SW 1271 (cell line): Measurements from ENCODE around the gene CFD.
A peak's percentile ranks its signal among the peaks of the same experiment; 100 is the strongest.
"Not testable (repeated sequence)": the region's sequence is repeated elsewhere in the genome, so short reads cannot be mapped to it uniquely, and the experiment has no call there.

Source experiments
- DNase-seq, 2 experiments: peaks; one replicate each; lab custom pipeline; 2025; lab: John Stamatoyannopoulos, UW

CFD gene

DNA sequence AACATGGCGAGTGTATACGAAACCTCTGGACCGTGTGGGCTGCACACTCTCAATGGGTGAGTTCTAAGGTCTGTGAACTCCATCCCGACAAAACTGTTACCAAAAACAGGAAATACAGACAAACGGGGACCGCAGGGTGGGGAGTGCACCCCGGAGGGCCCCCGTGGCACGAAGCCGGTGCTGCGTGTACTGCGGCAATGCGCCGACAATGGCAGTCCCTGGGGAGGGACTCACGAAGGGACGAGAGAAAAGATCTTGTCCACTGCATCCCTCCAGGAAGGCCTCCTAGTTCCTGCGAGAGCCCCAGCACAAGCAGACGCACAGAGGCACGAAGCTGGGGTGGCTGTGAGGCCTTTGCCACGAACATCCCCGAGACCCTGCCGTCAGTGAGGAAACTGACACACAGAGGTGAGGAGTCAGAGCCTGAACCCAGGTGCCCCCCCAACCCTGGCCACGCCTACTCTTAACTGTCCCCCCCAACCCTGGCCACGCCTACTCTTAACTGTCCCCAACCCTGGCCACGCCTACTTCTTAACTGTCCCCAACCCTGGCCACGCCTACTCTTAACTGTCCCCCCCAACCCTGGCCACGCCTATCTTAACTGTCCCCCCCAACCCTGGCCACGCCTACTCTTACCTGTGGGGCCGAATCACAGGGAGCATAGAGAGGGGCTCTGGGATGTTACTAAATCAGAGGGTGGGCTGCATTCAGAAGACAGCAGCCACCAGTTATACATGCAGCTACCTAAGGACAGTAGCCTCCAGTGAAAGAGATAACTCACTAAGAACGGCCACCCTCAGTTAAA, 29.3 kb downstream of the CFD start:
- DNase-seq, result no peak

DNA sequence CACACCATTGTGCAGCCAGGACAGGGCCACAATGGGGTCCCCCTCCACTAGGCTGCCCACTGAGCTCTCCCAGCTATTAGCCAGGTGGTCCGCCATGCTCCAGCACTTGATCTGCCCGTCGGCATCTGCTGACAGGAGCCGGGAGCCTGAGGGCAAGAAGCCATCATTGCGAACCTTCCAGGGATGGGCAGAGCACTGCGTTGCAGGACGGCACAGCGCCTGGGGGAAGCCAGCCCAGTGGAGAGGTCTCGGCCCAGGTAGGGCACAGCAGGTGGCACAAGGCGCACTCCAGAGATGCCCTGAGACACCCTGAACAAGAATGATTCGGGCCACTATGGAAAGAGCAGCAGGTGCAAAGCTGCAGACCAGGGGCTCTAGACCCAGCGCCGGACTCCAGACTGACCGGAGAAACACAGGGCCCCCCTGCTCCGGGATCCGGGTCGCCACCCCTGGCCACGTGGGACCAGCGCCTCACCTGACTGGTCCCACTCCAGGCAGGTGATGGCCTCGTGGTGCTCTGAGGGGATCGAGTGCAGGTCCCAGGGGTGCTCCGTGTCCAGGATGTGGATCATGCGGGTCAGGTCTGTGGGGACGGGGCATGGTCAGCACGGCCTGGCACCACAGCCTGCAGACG, 30.3 kb downstream of the CFD start:
- DNase-seq, result no peak

DNA sequence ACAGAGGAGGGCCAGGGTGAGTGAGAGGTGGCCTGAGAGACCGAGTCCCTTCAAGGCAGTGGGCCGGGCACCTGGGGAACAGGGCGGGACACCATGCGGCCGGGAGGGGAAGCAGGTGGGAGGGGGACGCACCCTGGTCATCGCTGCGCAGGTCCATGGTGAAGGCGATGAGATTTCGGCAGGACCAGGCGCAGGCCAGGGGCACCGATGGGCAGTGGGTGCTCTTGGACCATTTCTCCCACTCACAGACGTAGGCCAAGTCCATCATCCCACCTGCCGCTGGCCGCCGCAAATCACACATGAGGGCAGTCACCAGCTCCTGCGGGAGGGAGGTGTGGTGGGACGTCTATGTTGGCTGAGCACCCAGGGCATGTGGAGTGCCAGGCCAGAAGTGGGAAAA, 31.4 kb downstream of the CFD start:
- no peak for DNase-seq

DNA sequence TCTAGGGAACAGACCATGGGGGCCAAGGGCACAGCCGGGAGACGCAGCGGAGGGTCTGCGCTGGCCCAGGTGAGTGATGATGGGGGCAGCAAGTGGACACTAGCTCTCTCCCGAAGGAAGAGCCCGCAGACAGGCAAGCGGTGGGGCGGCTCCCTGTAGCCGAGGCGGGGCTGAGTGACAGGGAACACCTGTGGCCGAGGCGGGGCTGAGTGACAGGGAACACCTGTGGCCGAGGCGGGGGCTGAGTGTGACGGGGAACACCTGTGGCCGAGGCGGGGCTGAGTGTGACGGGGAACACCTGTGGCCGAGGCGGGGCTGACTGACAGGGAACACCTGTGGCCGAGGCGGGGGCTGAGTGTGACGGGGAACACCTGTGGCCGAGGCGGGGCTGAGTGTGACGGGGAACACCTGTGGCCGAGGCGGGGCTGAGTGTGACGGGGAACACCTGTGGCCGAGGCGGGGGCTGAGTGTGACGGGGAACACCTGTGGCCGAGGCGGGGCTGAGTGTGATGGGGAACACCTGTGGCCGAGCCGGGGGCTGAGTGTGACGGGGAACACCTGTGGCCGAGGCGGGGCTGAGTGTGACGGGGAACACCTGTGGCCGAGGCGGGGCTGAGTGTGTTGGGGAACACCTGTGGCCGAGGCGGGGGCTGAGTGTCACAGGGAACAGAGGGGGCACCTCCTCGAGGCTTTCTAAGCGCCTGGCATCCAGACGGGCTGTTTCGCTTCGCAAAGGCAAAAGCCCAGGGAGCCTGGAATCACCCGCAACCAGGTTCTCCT, 32.1 kb downstream of the CFD start:
- not testable (repeated sequence) for DNase-seq

DNA sequence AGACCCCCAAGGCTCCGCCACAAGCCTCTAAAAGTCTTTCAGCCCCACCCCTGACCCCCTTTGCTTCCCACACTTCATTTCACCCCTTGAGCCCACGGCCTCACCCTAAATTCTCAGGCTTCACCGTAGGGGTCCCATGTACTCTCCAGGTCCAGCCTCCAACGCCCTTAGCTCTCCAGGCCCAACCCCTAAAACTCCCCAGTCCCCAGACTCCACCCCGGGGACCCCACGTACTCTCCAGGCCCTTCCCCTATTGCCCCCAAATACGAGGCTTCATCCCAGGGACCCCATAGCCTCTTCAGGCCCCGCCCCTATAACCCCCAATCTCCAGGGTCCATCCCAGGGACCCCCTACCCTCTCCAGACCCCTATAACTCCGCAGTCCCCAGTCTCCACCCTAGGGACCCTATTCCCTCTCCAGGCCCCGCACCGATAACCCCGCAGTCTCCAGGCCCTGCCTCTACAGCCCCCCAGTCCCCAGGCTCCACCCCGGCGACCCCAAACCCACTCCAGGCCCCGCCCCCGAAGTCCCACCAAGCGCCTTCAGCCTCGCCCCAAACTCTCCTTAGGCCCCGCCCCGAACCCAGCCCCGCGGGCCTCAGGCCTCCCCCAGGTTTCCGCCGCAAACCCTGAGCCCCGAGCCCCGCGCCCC, 32.9 kb downstream of the CFD start:
- DNase-seq, result peak in 1 of 2 experiments; percentile 22

DNA sequence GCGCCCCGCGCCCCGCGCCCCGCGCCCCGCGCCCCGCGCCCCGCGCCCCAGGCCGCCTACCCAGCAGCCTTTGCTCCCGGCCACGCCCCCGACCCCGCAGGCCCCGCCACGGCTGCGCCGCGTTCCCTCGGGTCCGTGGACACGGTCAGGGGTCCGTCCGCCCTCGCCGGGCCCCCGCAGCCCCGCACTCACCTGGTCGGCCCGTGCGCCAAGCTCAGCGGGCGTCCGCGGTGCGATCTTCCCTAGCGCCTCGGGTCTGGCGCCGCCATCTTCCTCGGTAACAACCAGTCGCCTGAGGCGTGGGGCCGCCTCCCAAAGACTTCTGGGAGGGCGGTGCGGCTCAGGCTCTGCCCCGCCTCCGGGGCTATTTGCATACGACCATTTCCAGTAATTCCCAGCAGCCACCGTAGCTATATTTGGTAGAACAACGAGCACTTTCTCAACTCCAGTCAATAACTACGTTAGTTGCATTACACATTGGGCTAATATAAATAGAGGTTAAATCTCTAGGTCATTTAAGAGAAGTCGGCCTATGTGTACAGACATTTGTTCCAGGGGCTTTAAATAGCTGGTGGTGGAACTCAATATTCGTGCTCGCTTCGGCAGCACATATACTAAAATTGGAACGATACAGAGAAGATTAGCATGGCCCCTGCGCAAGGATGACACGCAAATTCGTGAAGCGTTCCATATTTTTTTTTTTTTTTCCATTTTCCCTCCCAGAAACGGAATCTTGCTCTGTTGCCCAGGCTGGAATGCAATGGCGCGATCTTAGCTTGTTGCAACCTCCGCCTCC, 33.6 kb downstream of the CFD start, which contains the start of the genes MED16 and RNU6-9:
Gene MED16 (minus strand): TSS at position 294 of the 796 bp plus-strand sequence. CDS start 2,056 bp downstream, outside the sequence.
Gene RNU6-9 (plus strand): TSS at position 591 of the 796 bp plus-strand sequence.
- DNase-seq, result peak; percentile 56 to 88

DNA sequence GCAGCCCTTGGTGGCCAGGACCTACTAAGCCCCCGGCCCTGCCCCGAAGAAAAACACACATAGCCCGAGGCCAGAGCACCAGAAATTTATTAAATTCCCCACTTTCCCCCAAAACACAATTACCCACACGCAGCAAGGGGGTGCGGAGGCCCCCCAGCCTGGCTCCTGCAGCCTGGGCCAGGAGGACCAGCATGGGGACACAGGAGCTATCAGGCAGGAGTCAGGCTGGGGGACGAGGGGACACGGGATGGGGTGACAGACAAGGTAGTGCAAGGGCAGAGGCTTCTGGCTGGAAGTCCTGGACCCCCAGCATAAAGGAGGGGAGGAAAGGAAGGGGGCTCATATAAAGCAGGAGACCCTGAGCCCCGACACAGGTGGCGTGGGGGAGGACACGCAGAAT, 37.0 kb downstream of the CFD start:
- no peak for DNase-seq

DNA sequence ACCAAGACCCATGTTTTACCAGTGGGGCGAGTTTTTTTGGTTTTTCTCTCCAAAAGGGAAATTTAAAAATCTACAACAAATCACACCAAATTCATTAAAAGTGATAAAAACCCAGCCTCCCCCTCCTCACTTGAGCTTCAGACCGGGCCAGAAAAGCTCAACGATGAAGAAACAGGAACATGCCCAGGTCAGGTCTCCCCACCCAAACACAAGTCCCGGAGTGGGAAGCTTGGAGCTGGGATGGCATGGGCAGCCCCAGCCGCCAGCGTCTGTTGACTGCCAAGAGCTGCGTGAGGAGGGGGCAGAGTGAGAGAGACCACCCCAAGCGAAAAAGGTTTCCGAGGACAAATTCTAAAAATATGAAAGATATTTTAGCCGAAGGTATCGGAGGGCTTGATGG, 37.5 kb downstream of the CFD start:
- DNase-seq, result no peak

DNA sequence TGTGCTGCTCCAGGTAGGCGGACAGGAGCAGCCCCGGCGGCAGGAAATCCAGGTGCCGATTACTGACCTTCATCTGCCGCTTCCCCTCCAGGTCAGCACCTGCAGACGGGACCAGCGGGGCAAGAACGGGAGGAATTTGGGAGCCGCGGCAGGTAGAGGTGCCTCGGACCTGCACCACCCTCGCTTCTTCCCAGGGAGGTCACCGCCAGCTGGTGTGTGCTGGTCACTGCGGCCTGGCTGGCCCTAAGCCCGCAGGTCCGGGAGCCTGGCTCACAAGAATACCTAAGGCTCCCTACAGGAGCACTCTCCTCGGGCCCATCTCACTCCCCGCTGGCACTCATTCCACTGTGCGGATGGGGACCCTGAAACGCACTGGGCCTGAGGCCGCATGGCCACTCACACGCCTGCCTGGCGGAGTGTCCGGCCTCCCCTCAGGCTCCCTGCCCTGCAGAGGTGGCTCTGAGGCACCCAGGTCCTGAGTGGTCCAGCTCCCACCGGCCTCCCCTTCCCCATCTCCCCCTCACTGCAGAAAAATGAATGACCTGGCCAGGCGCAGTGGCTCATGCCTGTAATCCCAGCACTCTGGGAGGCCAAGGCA, 38.1 kb downstream of the CFD start:
- DNase-seq, result no peak

DNA sequence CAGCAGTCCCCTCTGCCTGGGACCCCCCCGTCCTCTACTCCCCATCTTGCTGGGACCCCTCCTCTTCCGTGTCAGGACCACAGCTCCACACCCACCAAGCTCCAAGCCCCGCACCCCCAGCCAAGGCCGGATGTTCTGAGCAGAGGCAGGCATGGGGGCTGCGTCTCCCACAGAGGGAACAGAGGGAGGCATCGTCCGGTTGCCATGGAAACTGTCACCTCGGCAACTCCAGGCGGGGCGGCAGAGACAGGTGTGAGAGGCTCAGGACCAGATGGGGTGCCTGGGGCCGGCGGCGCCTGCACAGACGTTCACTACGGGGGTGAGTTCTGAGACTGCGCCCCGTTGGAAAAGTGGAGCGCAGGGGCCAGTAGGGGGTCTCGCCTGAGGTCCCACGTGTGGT, 39.2 kb downstream of the CFD start:
- no peak for DNase-seq

DNA sequence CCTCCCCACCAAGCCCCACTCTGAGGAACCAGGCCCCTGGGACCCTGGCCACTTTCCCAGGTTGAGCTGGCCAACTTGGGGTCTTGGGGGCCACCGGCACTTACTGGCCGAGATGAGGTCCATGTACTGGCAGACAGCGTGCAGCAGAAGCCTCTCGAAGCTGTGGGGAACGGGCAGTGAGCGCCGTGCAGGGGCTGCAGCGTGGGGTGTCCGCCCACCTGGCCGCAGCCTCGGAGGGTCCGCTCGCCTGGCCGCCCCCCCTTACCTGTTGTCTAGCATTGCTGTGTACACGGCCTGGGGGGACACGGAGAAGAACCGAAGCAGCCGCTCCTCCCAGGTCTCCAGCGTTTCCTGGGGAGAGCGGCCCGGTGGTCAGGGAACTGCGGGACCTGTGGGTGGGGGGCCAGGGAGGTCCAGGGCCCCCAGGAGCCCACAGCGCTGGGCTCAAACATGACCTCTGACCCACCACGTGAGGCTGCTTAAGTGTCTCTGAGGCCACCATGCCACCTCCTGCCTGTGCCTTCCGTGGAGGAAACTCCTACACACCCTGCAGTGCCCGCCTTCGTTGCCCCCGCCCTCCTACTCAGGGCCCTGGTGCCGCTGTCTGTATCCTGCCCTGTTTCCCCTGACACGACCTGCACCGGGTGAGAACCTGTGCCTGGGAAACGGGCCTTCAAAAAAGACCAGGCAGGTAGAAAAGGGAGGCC, 40.0 kb downstream of the CFD start:
- no peak for DNase-seq

DNA sequence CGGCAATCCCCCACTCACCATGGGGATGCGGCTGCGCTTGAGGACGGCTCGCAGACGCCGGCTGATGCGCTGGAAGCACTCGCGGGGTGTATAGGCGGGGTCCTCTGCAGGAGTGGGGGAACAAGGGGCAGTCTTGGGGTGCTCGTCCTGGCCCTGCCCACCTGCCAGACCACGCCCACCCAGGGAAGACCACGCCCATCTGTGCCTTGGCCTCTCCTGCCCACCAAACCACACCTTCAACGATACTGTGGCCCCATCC, 40.5 kb downstream of the CFD start:
- no peak for DNase-seq

DNA sequence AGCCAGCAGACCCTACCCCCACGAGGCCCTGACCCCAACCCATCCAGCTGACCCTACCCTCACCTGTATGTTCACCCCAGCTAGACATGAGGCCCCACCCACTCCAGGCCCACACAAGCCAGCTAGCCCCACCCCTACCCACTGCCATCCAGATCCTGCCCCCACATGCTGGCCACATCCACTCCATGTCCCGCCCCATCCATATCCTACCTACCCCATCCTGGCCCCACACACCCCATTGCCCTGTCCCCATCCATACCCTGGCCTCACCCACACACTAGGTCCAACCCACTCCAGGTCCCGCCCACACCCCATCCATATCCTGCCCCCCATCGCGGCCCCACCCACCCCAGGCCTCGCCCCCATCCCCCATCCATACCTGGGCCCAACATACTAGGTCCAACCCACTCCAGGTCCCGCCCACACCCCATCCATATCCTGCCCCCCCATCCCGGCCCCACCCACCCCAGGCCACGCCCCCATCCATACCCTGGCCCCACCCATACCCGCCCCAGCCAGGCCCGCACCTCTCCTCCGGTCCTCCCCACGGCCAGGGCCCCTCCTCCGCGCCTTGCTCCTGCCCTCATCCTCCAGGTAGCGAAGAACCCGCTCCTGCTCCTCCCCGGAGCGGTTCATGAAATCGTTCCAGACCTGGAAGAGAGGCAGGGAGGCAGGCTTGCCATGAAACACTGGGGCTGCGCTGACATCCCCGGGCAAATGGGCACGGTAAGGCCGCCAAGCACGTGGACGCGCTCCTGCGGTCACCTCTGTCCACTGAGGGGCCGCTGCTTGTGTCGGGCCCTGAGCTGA, 41.0 kb downstream of the CFD start:
- DNase-seq, result peak in 1 of 2 experiments; percentile 43

DNA sequence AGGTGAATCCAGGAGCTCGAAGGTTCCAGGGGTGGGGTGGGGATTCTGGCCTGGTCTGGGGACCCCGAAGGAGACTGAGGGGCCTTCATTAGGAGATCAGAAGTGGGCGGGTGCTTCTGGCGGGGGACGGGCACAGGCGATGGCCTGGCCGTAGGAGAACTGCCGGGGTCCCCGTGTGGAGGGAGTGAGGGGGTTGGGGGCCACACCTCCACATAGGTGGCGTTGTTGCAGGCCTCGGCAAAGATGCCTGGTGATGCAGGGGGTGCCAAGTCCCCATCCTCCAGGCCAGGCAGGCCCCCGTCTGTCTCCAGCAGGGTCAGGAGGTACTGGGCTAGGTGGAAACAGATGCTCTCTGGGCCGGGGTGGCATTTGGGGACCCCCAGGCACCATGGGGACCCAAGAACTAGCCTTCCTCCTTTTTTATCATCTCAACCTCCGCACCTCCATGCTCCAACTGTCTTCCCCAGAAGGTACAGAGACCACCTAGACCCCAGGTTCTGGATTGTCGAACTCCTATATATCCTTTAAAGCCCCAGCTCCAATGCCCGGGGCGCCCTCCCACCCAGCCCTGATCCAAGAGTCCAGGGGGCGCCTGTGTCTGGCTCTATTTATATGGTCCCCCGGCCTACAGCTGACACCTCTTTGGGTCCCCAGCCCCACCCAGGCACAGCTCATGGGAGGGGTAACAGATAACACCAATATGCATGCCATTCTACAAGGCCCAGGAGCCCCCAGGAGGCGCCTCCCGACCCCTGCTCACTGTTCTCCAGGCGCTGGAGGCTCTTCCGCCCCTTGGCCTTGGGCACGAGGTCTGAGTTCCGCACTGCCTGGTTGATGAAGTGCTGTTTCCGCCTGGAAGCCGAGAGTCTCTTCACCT, 42.0 kb downstream of the CFD start:
- DNase-seq, result no peak

DNA sequence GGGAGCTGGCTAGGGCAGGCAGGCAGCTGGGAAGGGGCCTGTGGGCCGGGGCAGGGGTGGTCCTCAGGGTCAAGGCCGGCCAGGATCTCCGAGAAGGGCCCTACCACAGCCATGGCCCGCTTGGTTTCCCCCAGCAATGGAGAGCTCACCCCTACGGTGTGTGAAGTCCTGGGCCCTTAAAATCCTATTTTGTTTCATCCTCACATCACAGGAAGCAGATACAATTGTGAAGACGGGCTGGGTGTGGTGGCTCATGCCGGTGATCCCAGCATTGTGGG, 42.6 kb downstream of the CFD start:
- no peak for DNase-seq

DNA sequence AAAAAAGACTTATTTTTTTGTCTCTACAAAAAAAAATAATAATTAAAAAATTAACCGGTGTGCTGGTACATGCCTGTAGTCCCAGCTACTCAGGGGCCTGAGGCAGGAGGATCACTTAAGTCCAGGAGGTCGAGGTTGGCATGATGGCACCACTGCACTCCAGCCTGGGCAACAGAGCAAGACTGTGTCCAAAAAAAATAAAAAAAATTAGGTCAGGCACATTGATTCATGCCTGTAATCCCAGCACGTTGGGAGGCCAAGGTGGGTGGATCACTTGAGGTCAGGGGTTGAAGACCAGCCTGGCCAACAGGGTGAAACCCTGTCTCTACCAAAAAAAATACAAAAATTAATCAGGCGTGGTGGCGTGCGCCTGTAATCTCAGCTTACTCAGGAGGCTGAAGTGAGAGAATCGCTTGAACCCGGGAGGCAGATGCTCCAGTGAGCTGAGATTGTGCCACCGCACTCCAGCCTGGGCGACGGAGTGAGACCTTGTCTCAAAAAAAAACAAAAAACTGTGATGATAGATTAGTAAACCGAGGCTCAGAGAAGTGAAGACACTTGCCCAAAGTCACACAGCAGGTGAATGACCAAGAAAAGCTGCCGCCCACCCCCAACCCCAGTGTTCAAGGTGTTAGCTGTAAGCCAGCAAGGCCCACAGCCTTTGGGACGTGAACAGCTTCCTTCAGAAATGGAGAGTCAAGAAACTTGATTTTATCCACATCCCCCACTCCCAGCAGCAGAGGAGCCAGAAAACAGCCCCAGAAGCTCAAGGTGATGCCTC, 43.2 kb downstream of the CFD start:
- DNase-seq, result no peak

DNA sequence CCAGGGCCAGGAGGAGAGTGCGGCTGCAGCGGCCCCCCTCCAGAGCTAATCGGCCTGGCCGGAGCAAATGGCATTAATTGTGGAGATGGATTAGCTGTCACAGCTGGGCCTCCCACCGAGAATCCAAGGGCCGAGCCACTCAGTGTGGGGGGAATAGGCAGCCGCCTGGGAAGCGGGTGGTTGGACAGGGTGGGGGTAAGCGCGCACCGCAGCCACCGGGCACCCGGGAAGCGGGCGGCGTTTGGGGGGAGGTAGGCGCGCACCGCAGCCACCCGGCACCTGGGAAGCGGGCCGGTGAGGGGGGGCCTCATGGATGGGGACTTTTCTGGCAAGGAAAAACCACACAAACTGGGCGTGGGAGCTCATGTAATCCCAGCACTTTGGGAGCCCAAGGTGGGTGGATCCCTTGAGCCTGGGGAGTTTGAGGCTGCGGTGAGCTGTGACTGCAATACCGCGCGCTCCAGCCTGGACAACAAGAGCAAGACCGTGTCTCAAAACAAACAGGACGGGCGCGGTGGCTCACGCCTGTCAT, 43.9 kb downstream of the CFD start:
- no peak for DNase-seq

DNA sequence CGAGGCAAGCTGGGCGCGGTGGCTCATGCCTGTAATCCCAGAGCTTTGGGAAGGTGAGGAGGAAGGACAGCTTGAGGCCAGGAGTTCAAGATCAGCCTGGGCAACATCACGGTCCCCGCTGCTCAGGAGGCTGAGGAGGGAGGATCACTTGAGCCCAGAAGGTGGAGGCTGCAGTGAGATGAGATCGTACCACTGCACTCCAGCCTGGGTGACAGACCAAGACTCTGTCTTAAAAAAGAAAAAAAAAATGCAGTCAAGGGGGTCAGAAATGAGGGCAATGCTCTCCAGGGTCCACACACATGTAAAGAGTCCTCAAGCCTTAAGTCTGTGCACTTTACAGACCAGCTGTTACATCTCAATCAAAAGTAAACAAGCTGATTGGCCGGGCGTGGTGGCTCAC, 45.1 kb downstream of the CFD start:
- DNase-seq, result no peak
